Endothelial cell of umbilical vein (primary cell): Measurements from ENCODE around the gene ZNF3. TPM values are rescaled to one million over a fixed set of nuclear protein-coding genes. Genes with fewer than 3 reads are reported as not detected.

Experiments used
- BruUV-seq: library from RNA; stranded (reverse); fragments of 400-500 nt; replicated peaks from 2 replicates; lab custom pipeline; 2021; lab: Mats Ljungman, UMichigan
- CTCF ChIA-PET: fragments of 300-600, 350-600 bp; sonication (Branson Sonifier 250); formaldehyde crosslinking; loops from one replicate; lab custom pipeline; 2021; ENCODE audit warnings: antibody characterized with exemption, inconsistent platforms; lab: Charles Lee
- POLR2A ChIA-PET: fragments of 300-600, 350-600 bp; sonication (Branson Sonifier 250); formaldehyde crosslinking; loops from one replicate; lab custom pipeline; 2021; ENCODE audit warnings: antibody characterized with exemption, inconsistent platforms; lab: Charles Lee
- DNase-seq: peaks from one replicate; pipeline ENCODE4 v3.0.0-alpha.2; 2011; ENCODE audit warnings: low read depth, low spot score
- FAIRE-seq: peaks from 2 replicates; lab custom pipeline; 2011; peaks lifted over from hg19 to GRCh38; lab: Jason Lieb, UNC
- H2AFZ ChIP-seq: 2 replicates; pipeline ENCODE4 v1.6.0; 2012; ENCODE audit warnings: low read depth, low read length, control low read depth, inconsistent platforms
- H3K27ac ChIP-seq: 2 replicates; pipeline ENCODE4 v1.5.1; 2011; ENCODE audit warnings: low read depth, mild to moderate bottlenecking, control low read depth, low read length, moderate library complexity; ENCODE audit not compliant: insufficient read depth
- H3K27me3 ChIP-seq, 2 experiments: 2 replicates each; pipeline versions ENCODE4 v1.6.0 to v1.6.1; 2011; ENCODE audit warnings: low read length in 2 of 2, mixed read lengths in 1 of 2; ENCODE audit not compliant: control insufficient read depth in 2 of 2, insufficient read depth in 2 of 2
- H3K36me3 ChIP-seq, 2 experiments: 2 replicates in 1 of 2; 3 replicates in 1 of 2; pipeline ENCODE4 v1.5.1; 2011; ENCODE audit warnings: low read length in 2 of 2, mild to moderate bottlenecking in 1 of 2, moderate library complexity in 1 of 2; ENCODE audit not compliant: control insufficient read depth in 2 of 2, insufficient read depth in 2 of 2; ENCODE audit errors: extremely low read depth in 1 of 2
- H3K4me1 ChIP-seq: 3 replicates; pipeline ENCODE4 v1.5.1; 2011; ENCODE audit warnings: mild to moderate bottlenecking, low read length; ENCODE audit not compliant: control insufficient read depth, insufficient read depth; ENCODE audit errors: extremely low read depth
- H3K4me2 ChIP-seq: 2 replicates; pipeline ENCODE4 v1.6.1; 2011; ENCODE audit warnings: low read length, control low read depth, mixed read lengths; ENCODE audit not compliant: insufficient read depth
- H3K4me3 ChIP-seq, 3 experiments: fragments of 200-600 bp in 1 of 3; sonication (generic), shearing (Covaris generic) in 1 of 3; replicated peaks in 1 of 3; 2 replicates each; pipeline ENCODE4 v1.5.1; 2011 to 2016; ENCODE audit warnings: control low read depth in 3 of 3, low read length in 3 of 3, mild to moderate bottlenecking in 2 of 3, inconsistent platforms in 1 of 3, low read depth in 1 of 3, moderate library complexity in 1 of 3; ENCODE audit not compliant: insufficient read depth in 1 of 3
- H3K79me2 ChIP-seq: 2 replicates; pipeline ENCODE4 v1.6.0; 2012; ENCODE audit warnings: low read length, inconsistent platforms; ENCODE audit not compliant: control insufficient read depth, insufficient read depth
- H3K9ac ChIP-seq: replicated peaks from 2 replicates; pipeline ENCODE3; 2011; ENCODE audit warnings: low read length, control low read depth; ENCODE audit not compliant: insufficient read depth; ENCODE audit errors: extremely low read depth
- H3K9me1 ChIP-seq: replicated peaks from 3 replicates; pipeline ENCODE4 v1.6.0; 2011; ENCODE audit warnings: mild to moderate bottlenecking, low read length; ENCODE audit not compliant: control insufficient read depth, insufficient read depth; ENCODE audit errors: extremely low read depth
- H3K9me3 ChIP-seq: replicated peaks from 2 replicates; pipeline ENCODE4 v1.5.1; 2012; ENCODE audit warnings: low read length, inconsistent platforms; ENCODE audit not compliant: control insufficient read depth, insufficient read depth
- H4K20me1 ChIP-seq: replicated peaks from 2 replicates; pipeline ENCODE3; 2011; ENCODE audit warnings: mild to moderate bottlenecking, low read length; ENCODE audit not compliant: control insufficient read depth, insufficient read depth; ENCODE audit errors: extremely low read depth
- FOS ChIP-seq: IDR thresholded peaks from 2 replicates; pipeline ENCODE4 v1.6.1; 2011; ENCODE audit warnings: mild to moderate bottlenecking, low read length, moderate library complexity, borderline replicate concordance; ENCODE audit not compliant: insufficient read depth
- GATA2 ChIP-seq: IDR thresholded peaks from 2 replicates; pipeline ENCODE4 v1.7.0; 2011; ENCODE audit warnings: low read depth, mild to moderate bottlenecking, moderate library complexity, mixed read lengths, low read length; ENCODE audit not compliant: insufficient read length, insufficient read depth
- JUN ChIP-seq: IDR thresholded peaks from 2 replicates; pipeline ENCODE4 v1.6.1; 2011; ENCODE audit warnings: borderline replicate concordance, low read depth; ENCODE audit not compliant: insufficient read length, insufficient read depth
- POLR2A ChIP-seq: IDR thresholded peaks from 2 replicates; pipeline ENCODE4 v1.6.1; 2012; ENCODE audit warnings: low read depth, mild to moderate bottlenecking, control low read depth, low read length
- dilution Hi-C: fragments of 300-500 bp; cut with MboI; formaldehyde crosslinking; loops from one replicate; pipeline ENCODE4 v1.15.0; 2019; ENCODE audit warnings: low sequenced_read_pairs; ENCODE audit not compliant: extremely low pct_ligation_motif_present
- intact Hi-C: fragments of 100-400 bp; cut with micrococcal nuclease; formaldehyde crosslinking; loops from one replicate; pipeline ENCODE4 v1.10.0; 2022
- polyA plus RNA-seq, 4 experiments: library from polyadenylated mRNA; depleted of rRNA in 3 of 4; stranded (reverse) in 3 of 4; unstranded in 1 of 4; fragments of >200 nt; gene quantifications; 2 replicates each; pipeline versions ENCODE4 v1.2.1 to v1.2.3, GENCODE V29; 2011 to 2012; ENCODE audit warnings: missing spikeins in 1 of 4
- total RNA-seq: library from RNA; stranded (reverse); gene quantifications from 2 replicates; pipeline ENCODE4 v1.2.3, GENCODE V29; 2021
- TF ChIP-seq, protein P1 (sequence below): IDR thresholded peaks from 2 replicates; pipeline ENCODE4 v1.6.1; 2011; ENCODE audit not compliant: insufficient read depth, insufficient read length
- TF ChIP-seq, protein P2 (sequence below), 2 donors: IDR thresholded peaks; 1 replicate in 1 of 2; 2 replicates in 1 of 2; pipeline ENCODE4 v1.5.1; 2011; ENCODE audit warnings: low read length in 2 of 2, mild to moderate bottlenecking in 2 of 2, moderate library complexity in 2 of 2, control low read depth in 1 of 2, inconsistent platforms in 1 of 2, low read depth in 1 of 2; ENCODE audit not compliant: insufficient read depth in 1 of 2; ENCODE audit errors: extremely low read depth in 1 of 2

ZNF3 gene
- total and polyA plus RNA-seq, 2 donors (not counting 3 experiments of a cell fraction or from before 2014, with no cell fraction given), result 21.8 to 30.9 TPM

DNA sequence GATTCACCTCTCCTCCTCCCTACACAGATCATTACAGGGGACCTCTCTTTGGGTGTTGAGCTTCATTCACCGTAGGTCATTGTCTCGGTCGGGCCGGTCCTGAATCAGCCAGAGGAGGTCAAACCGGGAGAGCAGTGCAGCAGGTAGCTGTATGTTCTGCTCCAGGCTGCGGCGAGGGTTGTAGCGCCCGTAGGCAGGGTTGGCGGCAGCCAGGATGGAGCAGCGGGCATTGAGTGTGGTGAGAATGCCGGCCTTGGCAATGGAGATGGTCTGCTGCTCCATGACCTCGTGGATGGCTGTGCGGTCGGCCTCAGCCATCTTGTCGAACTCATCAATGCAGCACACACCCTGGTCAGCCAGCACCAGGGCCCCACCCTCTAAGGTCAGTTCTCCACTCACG, 14.2 kb upstream of the ZNF3 start:
- dilution Hi-C loops (no loop called here), intact Hi-C loops (no loop called here)
- Histone ChIP-seq H3K9ac (no peak overlapping the region), H3K4me2 (no peak overlapping the region), H3K9me3 (no peaks in the 10 kb centered on the region), H3K4me1 (peaks cover 21% of the 10 kb centered on the region), H3K9me1 (no peaks in the 10 kb centered on the region), H2AFZ (no peak overlapping the region), H4K20me1 (no peaks in the 10 kb centered on the region), H3K27ac (no peak overlapping the region), H3K27me3 (no peaks in the 10 kb centered on the region), H3K79me2 (peaks cover 41% of the 10 kb centered on the region), H3K4me3 (no peak overlapping the region), H3K36me3 (peaks cover 55 to 57% of the 10 kb centered on the region in 2 experiments)
- no TSS peak for BruUV-seq
- FAIRE-seq (no peak), DNase-seq (no peak)
- TF ChIP-seq FOS (no peak), JUN (no peak), GATA2 (no peak), POLR2A (no peak)
- TF ChIP-seq, protein P1, sequence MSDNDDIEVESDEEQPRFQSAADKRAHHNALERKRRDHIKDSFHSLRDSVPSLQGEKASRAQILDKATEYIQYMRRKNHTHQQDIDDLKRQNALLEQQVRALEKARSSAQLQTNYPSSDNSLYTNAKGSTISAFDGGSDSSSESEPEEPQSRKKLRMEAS, result no peak
- TF ChIP-seq, protein P2, sequence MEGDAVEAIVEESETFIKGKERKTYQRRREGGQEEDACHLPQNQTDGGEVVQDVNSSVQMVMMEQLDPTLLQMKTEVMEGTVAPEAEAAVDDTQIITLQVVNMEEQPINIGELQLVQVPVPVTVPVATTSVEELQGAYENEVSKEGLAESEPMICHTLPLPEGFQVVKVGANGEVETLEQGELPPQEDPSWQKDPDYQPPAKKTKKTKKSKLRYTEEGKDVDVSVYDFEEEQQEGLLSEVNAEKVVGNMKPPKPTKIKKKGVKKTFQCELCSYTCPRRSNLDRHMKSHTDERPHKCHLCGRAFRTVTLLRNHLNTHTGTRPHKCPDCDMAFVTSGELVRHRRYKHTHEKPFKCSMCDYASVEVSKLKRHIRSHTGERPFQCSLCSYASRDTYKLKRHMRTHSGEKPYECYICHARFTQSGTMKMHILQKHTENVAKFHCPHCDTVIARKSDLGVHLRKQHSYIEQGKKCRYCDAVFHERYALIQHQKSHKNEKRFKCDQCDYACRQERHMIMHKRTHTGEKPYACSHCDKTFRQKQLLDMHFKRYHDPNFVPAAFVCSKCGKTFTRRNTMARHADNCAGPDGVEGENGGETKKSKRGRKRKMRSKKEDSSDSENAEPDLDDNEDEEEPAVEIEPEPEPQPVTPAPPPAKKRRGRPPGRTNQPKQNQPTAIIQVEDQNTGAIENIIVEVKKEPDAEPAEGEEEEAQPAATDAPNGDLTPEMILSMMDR (IDR thresholded peaks at IDR 0.05; ENCODE audit: extremely low read depth in 1 of 2, insufficient read depth in 1 of 2, low read depth in 1 of 2, low read length in 2 of 2), result no peak
- CTCF ChIA-PET, result no interaction called here
- POLR2A ChIA-PET, result no interaction called here
